HG03103 (cell line): ENCODE results near the gene BIRC5.
"Not testable (repeated sequence)": the region's sequence is repeated elsewhere in the genome, so short reads cannot be mapped to it uniquely, and the experiment has no call there.

Source experiments
- ATAC-seq: cut with Tn5 transposase; IDR thresholded peaks from one replicate; pipeline ENCODE4 v1.9.1; 2021; ENCODE audit warnings: low read depth; ENCODE audit not compliant: unreplicated experiment

The BIRC5 gene

DNA sequence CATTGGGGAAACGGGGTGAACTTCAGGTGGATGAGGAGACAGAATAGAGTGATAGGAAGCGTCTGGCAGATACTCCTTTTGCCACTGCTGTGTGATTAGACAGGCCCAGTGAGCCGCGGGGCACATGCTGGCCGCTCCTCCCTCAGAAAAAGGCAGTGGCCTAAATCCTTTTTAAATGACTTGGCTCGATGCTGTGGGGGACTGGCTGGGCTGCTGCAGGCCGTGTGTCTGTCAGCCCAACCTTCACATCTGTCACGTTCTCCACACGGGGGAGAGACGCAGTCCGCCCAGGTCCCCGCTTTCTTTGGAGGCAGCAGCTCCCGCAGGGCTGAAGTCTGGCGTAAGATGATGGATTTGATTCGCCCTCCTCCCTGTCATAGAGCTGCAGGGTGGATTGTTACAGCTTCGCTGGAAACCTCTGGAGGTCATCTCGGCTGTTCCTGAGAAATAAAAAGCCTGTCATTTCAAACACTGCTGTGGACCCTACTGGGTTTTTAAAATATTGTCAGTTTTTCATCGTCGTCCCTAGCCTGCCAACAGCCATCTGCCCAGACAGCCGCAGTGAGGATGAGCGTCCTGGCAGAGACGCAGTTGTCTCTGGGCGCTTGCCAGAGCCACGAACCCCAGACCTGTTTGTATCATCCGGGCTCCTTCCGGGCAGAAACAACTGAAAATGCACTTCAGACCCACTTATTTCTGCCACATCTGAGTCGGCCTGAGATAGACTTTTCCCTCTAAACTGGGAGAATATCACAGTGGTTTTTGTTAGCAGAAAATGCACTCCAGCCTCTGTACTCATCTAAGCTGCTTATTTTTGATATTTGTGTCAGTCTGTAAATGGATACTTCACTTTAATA, 10.4 kb downstream of the BIRC5 start:
- no peak for ATAC-seq

DNA sequence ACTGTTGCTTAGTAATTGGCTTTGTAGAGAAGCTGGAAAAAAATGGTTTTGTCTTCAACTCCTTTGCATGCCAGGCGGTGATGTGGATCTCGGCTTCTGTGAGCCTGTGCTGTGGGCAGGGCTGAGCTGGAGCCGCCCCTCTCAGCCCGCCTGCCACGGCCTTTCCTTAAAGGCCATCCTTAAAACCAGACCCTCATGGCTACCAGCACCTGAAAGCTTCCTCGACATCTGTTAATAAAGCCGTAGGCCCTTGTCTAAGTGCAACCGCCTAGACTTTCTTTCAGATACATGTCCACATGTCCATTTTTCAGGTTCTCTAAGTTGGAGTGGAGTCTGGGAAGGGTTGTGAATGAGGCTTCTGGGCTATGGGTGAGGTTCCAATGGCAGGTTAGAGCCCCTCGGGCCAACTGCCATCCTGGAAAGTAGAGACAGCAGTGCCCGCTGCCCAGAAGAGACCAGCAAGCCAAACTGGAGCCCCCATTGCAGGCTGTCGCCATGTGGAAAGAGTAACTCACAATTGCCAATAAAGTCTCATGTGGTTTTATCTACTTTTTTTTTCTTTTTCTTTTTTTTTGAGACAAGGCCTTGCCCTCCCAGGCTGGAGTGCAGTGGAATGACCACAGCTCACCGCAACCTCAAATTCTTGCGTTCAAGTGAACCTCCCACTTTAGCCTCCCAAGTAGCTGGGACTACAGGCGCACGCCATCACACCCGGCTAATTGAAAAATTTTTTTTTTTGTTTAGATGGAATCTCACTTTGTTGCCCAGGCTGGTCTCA, 11.2 kb downstream of the BIRC5 start:
- ATAC-seq: no peak

DNA sequence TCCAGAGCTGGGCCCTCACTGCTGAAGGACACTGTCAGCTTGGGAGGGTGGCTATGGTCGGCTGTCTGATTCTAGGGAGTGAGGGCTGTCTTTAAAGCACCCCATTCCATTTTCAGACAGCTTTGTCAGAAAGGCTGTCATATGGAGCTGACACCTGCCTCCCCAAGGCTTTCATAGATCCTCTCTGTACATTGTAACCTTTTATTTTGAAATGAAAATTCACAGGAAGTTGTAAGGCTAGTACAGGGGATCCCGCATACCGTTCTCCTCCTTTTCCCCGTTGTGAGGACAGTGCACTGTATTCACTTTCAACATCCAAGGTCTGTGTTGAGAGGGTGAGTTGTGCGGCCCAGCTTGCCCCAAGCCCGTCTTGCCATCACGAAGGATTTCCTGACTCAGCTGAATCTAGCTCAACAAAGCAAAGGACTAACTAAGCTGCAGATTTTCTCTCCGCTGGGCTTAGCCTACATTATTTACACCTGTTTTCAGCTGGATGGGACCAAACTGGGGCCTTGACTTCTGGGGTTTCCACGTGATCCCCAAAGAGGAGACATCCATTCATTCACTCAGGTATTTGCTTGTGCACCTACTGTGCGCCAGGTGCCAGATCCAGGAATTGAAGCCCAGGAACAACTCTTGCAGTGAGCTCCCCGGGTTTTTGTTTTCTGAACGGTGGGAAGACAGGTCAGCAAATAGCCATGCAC, 12.2 kb downstream of the BIRC5 start:
- no peak for ATAC-seq

DNA sequence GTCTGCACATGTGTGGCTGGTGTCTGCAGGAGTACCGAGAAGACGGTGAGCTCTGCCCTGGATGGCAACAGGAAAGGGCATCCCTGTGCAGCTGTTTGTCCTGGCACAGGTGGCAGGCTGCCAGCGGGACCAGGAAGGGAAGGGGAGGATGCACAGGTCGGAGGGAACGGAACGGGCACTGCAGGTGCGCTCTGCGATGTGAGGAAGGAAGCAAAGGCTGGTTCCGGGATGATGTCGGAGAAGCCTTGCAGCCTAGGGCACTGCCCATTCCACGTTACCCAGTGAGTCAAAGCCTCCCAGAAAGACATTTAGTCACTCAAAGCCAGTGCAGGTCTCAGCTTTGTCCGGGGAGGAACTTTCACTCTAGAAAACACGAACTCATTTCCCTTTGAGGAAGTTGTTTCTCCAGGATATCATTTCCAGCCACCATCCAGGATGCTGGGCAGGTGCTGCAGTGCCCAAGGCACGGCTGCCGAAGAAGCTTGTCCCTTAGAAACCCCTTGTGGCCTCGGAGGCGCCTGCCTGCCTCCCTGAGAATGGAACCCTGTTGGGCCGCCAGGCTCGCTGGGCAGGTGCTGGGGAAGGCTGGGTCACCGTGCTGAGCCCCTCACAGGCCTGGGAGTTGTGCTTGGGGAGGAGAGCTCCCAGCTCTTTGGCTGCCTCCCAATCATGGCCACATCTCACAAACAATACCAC, 12.9 kb downstream of the BIRC5 start:
- ATAC-seq: no peak

DNA sequence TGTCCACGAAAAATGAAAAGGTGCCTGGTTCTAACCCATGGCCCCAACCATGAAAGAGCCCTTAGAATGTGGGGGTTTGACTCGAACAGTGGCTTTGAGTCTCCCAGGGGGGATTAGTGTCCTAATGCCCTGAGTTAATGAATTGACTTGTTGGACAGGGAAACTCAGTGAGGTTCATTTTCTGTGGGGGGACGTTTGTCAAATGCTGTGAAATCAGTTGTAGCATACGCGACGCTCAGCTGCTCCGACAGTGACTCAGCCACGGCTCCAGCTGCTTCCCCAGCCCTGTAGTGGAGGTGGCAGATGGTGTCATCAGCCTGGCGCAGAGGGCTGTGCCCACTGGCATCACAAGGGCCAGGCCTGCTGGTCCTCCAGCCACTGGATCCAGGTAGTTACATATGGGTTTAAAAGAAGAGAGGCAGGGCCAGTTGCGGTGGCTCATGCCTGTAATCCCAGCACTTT, 13.4 kb downstream of the BIRC5 start:
- ATAC-seq: no peak

DNA sequence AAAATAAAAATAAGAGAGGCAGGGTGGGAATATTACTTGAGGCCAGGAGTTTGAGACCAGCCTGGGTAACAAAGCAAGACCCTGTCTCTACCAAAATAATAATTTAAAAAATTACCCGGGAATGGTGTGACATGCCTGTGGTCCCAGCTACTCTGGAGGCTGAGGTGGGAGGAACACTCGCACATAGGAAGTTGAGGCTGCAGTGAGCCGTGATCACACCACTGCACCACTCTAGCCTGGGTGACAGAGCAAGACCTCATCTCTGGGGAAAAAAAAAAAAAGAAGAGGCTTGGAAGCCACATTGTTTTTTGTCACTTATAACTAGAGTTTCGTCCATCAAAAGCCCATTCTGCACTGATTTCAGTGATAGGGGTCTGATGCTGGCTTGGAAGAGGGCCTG, 14.1 kb downstream of the BIRC5 start:
- no peak for ATAC-seq

DNA sequence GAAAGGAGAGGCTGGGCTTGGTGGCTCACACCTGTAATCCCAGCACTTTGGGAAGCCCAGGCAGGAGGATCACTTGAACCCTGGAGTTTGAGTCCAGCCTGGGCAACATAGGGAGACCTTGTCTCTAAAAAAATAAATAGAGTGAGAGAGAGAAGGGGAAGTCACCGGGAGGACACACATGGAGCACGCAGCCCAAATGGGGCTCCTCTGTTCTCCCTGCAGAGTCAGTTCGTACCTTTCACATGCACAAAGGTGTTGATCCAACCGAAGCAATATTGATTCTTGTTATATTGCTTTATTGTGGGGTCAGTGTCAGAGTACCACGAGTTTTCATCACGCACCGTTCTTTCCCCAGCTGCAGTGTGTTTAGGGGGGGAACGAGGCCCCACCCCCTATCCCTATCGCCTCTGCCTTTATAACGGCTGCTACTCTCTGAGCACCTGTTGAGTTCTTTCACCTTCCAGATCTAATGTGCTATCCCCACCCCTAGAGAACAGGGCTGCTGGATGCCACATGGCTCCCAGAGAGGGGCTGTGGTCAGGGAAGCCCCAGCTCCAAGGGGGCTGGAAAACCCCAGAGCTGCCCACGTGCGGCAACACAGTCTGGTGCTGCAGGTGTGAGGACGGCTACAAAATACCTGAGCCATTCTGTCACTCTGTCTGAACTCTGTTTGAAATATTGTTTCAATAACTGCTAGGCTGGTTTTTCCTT, 16.4 kb downstream of the BIRC5 start:
- no peak for ATAC-seq

DNA sequence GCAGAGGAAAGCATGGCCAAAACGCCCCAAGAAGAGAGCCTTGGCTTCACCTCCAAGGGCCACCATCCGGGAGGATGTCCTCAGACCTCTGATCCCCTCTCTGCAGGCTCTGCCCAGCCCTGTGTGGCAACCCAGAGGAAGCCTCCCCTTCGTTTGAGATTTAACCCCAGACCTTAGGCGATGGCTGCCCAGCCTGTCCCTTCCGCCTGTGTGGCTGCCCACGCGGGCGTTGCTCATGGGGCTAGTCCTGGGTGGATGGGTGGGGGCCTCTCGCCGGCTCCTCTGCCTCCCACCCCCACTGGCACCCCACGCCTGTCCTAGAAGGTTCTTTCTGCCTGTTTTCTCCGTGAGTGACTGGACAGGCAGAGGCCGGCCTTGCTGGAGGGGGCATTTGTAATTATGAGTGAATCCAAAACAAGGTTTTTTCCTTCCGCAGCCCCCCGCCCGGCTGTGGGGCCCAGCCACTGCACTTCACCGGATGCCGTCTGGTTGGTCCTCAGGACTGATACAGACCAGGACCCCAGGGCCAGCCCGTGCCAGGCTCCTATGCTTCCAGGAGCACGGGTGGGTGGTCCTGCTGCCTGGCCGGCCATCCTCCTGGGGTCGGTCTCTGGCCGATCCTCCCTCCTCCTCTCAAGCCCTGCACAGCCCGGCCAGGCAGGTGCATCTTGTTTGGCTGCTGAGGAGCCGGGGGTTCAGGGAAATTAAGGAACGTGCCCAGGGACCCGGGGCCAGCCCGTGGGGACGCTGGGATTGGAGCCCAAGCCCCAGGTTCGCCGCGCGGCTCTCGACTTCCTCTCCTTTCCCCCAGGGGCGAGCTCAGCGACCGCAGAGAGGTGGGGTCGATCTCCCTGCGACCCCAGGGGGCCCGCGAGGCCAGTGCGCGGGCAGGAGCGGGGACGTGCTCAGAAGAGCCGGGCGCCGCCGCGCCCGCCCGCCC, 17.2 kb downstream of the BIRC5 start, which contains the start of gene TMEM235:
Gene TMEM235, plus strand, starts transcription at position 636 of the 940 bp plus-strand sequence. CDS start 393 bp downstream, outside the sequence.
- no peak for ATAC-seq

DNA sequence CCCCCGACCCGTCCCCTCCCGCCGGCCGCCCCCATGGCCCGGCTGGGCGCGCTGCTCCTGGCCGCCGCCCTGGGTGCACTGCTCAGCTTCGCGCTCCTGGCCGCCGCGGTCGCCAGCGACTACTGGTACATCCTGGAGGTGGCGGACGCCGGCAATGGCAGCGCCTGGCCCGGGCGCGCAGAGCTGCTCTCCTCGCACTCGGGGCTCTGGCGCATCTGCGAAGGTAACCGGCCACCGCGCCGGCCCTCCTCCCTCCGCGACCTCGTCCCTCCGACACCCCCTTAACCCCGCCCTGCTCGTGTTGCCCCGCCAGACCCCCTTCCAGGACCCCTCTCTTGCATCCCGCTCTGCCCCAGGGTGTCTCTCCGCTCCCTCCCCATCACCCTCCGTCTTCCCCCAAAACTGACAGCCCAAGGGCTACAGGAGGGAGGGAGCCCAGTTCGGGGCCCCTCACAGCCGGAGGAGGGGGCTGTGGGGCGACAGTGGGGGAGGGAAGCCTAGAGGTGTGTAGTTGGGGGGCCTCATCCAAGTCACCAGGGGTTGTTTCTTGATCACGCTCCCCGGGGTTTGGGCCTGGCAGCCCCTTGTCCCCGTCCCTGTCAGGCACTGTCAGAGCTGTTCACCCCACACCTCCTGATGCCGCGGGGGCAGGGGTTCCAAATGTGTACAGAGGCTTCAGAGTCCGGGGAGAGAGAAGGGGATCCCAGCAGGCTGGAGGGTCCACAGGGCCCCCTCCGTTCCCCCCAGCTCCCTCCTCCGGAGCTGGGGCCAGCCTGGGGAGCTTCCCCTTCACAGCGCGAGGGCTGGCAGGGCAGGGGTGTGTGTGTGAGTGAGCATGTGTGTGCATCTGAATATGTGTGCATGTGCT, 18.2 kb downstream of the BIRC5 start:
- no peak for ATAC-seq

DNA sequence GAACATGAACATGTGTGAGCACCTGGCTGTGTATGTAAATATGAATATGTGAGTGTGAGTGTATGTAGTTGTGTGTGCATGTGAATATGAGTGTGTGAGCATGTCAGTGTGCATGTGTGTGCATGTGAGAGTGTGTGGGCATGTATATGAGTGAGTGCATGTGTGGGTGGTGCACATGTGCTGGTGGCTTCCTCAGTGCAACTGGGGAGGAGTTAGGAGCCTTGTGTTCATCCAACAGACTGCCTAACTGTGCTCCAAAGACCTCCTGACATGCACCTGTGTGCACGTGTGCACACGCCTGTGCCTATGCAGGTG, 18.8 kb downstream of the BIRC5 start:
- no peak for ATAC-seq

DNA sequence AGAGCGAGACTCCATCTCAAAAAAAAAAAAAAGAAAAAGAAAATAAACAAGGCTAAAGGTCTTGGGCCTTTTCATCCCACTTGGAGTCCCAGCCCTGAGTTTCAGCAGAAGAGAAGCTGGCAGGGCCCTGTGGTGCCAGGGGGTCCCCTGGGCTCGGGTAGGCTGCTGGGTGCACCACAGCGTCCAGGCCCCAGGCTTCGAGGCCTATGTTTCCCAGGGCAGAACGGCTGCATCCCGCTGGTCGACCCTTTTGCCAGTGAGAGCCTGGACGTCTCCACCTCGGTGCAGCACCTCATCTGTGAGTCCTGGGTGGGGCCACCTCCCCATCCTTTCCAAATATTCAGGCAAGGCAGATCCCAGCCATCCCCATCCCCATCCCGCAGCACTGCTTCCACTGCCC, 19.6 kb downstream of the BIRC5 start:
- ATAC-seq: no peak

DNA sequence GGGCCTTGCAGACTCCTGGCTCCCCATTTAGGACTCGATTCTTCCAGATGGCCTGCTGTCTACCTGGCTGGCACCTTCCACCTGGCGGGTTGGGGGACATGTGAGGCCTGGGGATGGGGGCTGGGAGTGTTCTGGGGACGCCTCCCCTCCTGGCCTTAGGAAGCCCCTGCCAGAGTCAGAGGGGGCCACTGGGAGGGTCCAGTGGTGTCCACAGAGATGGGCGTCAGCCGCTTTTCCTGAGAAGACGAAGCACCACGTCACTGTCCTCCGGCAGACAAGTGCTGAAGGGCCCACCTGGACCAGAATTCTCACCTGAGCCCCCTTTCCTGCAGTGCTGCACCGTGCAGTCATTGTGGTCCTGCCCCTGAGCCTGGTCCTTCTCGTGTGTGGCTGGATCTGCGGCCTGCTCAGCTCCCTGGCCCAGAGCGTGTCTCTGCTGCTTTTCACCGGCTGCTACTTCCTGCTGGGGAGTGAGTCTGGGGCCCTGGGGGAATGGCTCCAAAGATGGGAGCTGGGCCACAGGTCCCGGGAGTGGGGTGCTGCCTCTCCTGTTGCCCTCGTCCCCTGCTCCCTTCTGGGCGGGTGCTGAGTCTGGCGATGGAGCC, 20.3 kb downstream of the BIRC5 start:
- no peak for ATAC-seq

DNA sequence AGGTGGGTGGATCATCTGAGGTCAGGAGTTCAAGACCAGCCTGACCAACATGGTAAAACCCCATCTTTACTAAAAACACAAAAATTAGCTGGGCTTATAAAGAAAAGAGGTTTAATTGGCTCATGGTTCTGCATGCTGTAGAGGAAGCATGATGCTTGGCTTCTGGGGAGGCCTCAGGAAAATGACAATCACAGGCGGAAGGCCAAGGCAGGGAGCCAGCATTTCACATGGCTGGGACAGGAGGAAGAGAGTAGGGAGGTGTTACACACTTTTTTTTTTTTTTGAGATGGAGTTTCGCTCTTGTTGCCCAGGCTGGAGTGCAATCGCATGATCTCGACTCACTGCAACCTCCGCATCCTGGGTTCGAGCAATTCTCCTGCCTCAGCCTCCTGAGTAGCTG, 21.0 kb downstream of the BIRC5 start:
- ATAC-seq: not testable (repeated sequence)

DNA sequence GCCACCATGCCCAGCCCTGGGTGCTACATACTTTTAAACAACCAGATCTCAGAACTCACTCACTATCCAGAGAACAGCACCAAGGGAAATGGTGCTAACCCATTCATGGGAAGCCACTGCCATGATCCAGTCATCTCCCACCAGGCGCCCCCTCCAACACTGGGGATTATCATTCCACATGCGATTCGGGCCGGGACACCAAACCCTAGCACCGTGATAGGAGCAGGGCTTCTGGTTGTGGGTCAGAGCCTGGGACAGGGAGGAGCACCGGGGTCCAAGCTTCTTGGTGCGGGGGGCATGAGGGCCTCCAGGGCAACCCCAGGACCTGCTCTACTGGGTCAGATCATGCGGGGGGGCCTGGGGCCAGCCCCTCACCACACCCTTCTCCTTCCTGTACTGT, 21.8 kb downstream of the BIRC5 start:
- no peak for ATAC-seq

DNA sequence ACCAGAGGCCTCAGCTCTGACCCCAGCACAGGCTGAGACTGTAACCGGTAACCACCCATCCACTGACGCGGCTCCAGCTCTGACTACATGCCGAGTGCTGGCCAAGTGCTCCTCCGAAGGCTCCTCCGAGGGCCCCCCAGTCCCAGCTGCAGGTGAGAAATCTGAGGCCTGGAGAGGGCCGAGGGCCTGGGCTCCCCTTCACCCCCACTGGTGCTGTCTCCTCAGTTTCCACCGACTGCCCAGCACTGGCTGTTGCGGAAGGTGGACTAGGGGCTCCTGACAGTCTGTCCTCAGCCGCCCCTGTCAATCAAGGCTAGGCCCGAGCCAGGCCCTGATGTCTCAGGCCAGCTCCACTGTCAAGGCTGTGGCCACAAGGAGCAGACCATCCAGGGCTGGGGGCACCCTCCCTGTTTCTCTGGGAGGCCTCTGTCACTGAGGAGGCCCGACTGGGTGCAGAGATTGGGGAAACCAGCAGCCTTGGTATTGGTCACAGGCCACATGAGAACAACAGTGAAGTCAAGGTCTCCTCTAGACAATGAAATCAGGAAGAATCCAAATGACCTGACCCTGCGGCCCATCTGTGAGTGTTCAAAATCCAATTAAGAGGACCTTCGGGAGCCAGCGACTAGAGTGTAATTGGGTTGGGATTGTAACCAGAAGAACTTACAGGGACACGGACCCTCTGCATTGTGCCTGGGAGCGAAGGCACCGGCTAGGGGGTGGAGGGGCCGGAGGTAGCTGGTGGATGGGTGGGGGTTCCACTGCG, 22.5 kb downstream of the BIRC5 start:
- ATAC-seq: no peak

DNA sequence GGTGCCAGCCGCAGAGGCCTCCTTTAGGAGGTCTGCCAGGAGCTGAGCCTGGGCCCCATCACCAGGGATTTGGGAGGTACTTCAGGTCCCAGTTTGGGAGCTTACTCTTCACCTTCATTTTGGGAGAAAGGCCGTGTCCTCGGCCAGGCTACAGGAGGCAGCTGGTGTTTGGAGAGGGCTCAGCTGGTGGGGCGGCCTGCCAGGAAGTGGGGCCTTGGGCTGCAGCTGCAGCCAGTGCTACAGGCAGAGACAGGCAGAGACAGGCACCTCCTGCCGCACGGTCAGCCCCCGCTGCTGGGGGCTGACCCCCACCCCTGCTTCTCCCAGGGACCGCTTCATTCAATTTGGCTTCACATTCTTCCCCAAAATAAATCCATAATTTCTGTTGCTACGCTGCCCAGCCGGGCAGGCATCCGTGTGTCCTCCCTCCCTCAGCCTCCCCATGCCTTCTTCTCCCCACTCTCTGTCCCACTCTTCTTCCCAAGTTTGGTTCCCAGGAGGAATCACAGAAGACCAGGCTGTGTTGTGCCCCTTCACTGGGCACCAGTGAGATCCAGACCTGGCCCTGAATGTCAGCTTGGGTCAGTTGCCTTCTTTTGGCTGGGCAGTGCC, 23.5 kb downstream of the BIRC5 start:
- no peak for ATAC-seq
